Type B pancreatic cell (in vitro differentiated cells): ENCODE data around the gene GPAM. TPM values are rescaled to one million over a fixed set of nuclear protein-coding genes. Genes with fewer than 3 reads are reported as not detected.

Experiments
- DNase-seq: peaks from one replicate; pipeline ENCODE4 v3.0.0; 2021; ENCODE audit warnings: mixed read lengths; ENCODE audit not compliant: unreplicated experiment; ENCODE audit errors: extremely low spot score
- H3K27ac Mint-ChIP-seq: 2 replicates; pipeline ENCODE4 v1.8.0; 2021; ENCODE audit warnings: mild to moderate bottlenecking, mixed read lengths
- H3K27me3 Mint-ChIP-seq: 2 replicates; pipeline ENCODE4 v1.8.0; 2021; ENCODE audit warnings: mixed read lengths
- H3K36me3 Mint-ChIP-seq: 2 replicates; pipeline ENCODE4 v1.8.0; 2021; ENCODE audit warnings: mixed read lengths
- H3K4me1 Mint-ChIP-seq: one replicate; pipeline ENCODE4 v1.8.0; 2021; ENCODE audit warnings: mixed read lengths; ENCODE audit not compliant: unreplicated experiment
- H3K4me3 Mint-ChIP-seq: 2 replicates; pipeline ENCODE4 v1.8.0; 2021; ENCODE audit warnings: mild to moderate bottlenecking, mixed read lengths
- H3K9me3 Mint-ChIP-seq: 2 replicates; pipeline ENCODE4 v1.8.0; 2021; ENCODE audit warnings: mixed read lengths
- CTCF ChIP-seq: fragments of 200-600 bp; sonication (generic); conservative IDR thresholded peaks from 2 replicates; pipeline ENCODE4 v1.5.0; 2021; ENCODE audit warnings: antibody characterized with exemption, mild to moderate bottlenecking
- total RNA-seq: library from RNA; stranded (reverse); gene quantifications from 2 replicates; pipeline ENCODE4 v1.2.1, GENCODE V29; 2021; ENCODE audit warnings: low replicate concordance

The GPAM gene
- total RNA-seq, 1 donor from 2014 or later: 24.1 TPM

GRCh38 chr10:112209684-112210131 is 26.1 kb upstream of the GPAM start:
- no peak for DNase-seq
- peaks cover 4% of the 10 kb centered on the region for H3K4me1 Mint-ChIP-seq
- TF ChIP-seq CTCF: no peak
- no peak overlapping the region for H3K27ac Mint-ChIP-seq
- H3K9me3 Mint-ChIP-seq: no peaks in the 10 kb centered on the region
- H3K27me3 Mint-ChIP-seq: peaks cover 18% of the 10 kb centered on the region
- no peaks in the 10 kb centered on the region for H3K36me3 Mint-ChIP-seq
- no peak overlapping the region for H3K4me3 Mint-ChIP-seq

GRCh38 chr10:112208997-112209396 is 25.4 kb upstream of the GPAM start:
- no peaks in the 10 kb centered on the region for H3K9me3 Mint-ChIP-seq
- no peak overlapping the region for H3K27ac Mint-ChIP-seq
- H3K27me3 Mint-ChIP-seq: peaks cover 15% of the 10 kb centered on the region
- H3K4me3 Mint-ChIP-seq: no peak overlapping the region
- no peaks in the 10 kb centered on the region for H3K36me3 Mint-ChIP-seq
- TF ChIP-seq CTCF: no peak
- peaks cover 4% of the 10 kb centered on the region for H3K4me1 Mint-ChIP-seq
- no peak for DNase-seq

- Mint-ChIP-seq H3K27ac (no peak overlapping the region), H3K4me1 (peaks cover 4% of the 10 kb centered on the region)
- no peak for DNase-seq
Observed at GRCh38 chr10:112208292-112208691, 24.7 kb upstream of the GPAM start.

GRCh38 chr10:112203328-112204076 is 19.9 kb upstream of the GPAM start:
- H3K4me3 Mint-ChIP-seq: no peak overlapping the region
- no peak for TF ChIP-seq CTCF
- H3K9me3 Mint-ChIP-seq: no peaks in the 10 kb centered on the region
- no peaks in the 10 kb centered on the region for H3K36me3 Mint-ChIP-seq
- H3K27ac Mint-ChIP-seq: no peak overlapping the region
- peaks cover 23% of the 10 kb centered on the region for H3K27me3 Mint-ChIP-seq
- DNase-seq: no peak
- no peaks in the 10 kb centered on the region for H3K4me1 Mint-ChIP-seq

More at GRCh38 chr10:112208292-112208691, 24.7 kb upstream of the GPAM start:
- H3K27me3 Mint-ChIP-seq: peaks cover 11% of the 10 kb centered on the region
- H3K9me3 Mint-ChIP-seq: no peaks in the 10 kb centered on the region
- H3K36me3 Mint-ChIP-seq: no peaks in the 10 kb centered on the region
- H3K4me3 Mint-ChIP-seq: no peak overlapping the region
- no peak for TF ChIP-seq CTCF

GRCh38 chr10:112202561-112203241 is 19.1 kb upstream of the GPAM start:
- DNase-seq: no peak
- H3K4me1 Mint-ChIP-seq: no peaks in the 10 kb centered on the region
- H3K36me3 Mint-ChIP-seq: no peaks in the 10 kb centered on the region
- H3K27me3 Mint-ChIP-seq: peaks cover 22% of the 10 kb centered on the region
- H3K27ac Mint-ChIP-seq: no peak overlapping the region
- no peak for TF ChIP-seq CTCF
- no peak overlapping the region for H3K4me3 Mint-ChIP-seq
- no peaks in the 10 kb centered on the region for H3K9me3 Mint-ChIP-seq
